Liver (tissue), 3 donors: ENCODE measurements around the gene NEK11.

Experiments
- CTCF ChIP-seq: fragments of 150-350 bp; IDR thresholded peaks from 2 replicates; pipeline ENCODE4 v1.5.1; 2017; ENCODE audit warnings: improper control_type of control experiment, low read depth, low read length; ENCODE audit not compliant: missing input control
- FOXA1 ChIP-seq: IDR thresholded peaks from 2 replicates; pipeline ENCODE4 v1.6.1; 2016; ENCODE audit warnings: antibody characterized with exemption
- GABPA ChIP-seq, 2 donors: IDR thresholded peaks in 1 of 2; conservative IDR thresholded peaks in 1 of 2; 2 replicates each; pipeline ENCODE4 v1.6.1; 2016; ENCODE audit warnings: antibody characterized with exemption in 2 of 2, mild to moderate bottlenecking in 1 of 2, moderate library complexity in 1 of 2
- HNF4A ChIP-seq, 2 donors: conservative IDR thresholded peaks; 2 replicates each; pipeline ENCODE4 v1.6.1; 2016; ENCODE audit warnings: antibody characterized with exemption in 2 of 2, mild to moderate bottlenecking in 2 of 2
- HNF4G ChIP-seq: IDR thresholded peaks from 2 replicates; pipeline ENCODE4 v1.6.1; 2016; ENCODE audit warnings: antibody characterized with exemption
- MAX ChIP-seq: IDR thresholded peaks from 2 replicates; pipeline ENCODE4 v1.6.1; 2016; ENCODE audit warnings: antibody characterized with exemption
- RAD21 ChIP-seq, 2 donors: IDR thresholded peaks; 2 replicates each; pipeline ENCODE4 v1.6.1; 2016; ENCODE audit warnings: antibody characterized with exemption in 2 of 2, mild to moderate bottlenecking in 2 of 2
- RXRA ChIP-seq, 2 donors: IDR thresholded peaks; 2 replicates each; pipeline ENCODE4 v1.6.1; 2017 to 2018; ENCODE audit warnings: antibody characterized with exemption in 2 of 2, mild to moderate bottlenecking in 1 of 2
- SP1 ChIP-seq: IDR thresholded peaks from 2 replicates; pipeline ENCODE4 v1.6.1; 2018; ENCODE audit warnings: antibody characterized with exemption, mild to moderate bottlenecking
- TAF1 ChIP-seq: conservative IDR thresholded peaks from 2 replicates; pipeline ENCODE4 v1.6.1; 2016; ENCODE audit warnings: antibody characterized with exemption, mild to moderate bottlenecking
- YY1 ChIP-seq: IDR thresholded peaks from 2 replicates; pipeline ENCODE4 v1.6.1; 2016; ENCODE audit warnings: antibody characterized with exemption, mild to moderate bottlenecking
- ZBTB33 ChIP-seq: IDR thresholded peaks from 2 replicates; pipeline ENCODE4 v1.6.1; 2016; ENCODE audit warnings: antibody characterized with exemption
- TF ChIP-seq, protein P1 (sequence below): IDR thresholded peaks from 2 replicates; pipeline ENCODE4 v1.6.1; 2016; ENCODE audit warnings: antibody characterized with exemption, mild to moderate bottlenecking
- TF ChIP-seq, protein P2 (sequence below): IDR thresholded peaks from 2 replicates; pipeline ENCODE4 v1.6.1; 2016; ENCODE audit warnings: antibody characterized with exemption
- donor health status: healthy.
- donor health status: healthy.

DNA sequence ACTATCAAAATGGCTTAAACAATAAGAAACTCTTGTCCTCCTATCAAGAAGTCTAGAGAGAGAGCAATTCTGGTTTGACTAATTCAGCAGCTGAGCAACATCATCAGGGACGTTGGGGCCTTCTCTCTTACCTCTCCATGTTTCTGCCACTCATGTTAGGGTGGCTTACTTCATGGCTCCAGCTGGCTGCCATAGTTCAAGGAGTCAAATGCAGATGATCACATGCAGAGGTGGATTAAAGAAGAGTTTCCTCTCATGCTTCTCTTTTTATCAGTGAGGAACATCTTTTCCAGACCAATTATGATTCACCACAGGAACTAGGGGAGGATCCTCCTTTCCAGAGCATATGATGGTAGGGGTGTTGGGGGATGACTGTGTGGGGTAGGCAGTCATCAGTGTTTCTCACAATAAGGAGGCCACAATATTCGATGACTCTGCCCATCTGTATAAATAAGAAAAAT is 45.5 kb downstream of the NEK11 start:
- TF ChIP-seq, protein P1, sequence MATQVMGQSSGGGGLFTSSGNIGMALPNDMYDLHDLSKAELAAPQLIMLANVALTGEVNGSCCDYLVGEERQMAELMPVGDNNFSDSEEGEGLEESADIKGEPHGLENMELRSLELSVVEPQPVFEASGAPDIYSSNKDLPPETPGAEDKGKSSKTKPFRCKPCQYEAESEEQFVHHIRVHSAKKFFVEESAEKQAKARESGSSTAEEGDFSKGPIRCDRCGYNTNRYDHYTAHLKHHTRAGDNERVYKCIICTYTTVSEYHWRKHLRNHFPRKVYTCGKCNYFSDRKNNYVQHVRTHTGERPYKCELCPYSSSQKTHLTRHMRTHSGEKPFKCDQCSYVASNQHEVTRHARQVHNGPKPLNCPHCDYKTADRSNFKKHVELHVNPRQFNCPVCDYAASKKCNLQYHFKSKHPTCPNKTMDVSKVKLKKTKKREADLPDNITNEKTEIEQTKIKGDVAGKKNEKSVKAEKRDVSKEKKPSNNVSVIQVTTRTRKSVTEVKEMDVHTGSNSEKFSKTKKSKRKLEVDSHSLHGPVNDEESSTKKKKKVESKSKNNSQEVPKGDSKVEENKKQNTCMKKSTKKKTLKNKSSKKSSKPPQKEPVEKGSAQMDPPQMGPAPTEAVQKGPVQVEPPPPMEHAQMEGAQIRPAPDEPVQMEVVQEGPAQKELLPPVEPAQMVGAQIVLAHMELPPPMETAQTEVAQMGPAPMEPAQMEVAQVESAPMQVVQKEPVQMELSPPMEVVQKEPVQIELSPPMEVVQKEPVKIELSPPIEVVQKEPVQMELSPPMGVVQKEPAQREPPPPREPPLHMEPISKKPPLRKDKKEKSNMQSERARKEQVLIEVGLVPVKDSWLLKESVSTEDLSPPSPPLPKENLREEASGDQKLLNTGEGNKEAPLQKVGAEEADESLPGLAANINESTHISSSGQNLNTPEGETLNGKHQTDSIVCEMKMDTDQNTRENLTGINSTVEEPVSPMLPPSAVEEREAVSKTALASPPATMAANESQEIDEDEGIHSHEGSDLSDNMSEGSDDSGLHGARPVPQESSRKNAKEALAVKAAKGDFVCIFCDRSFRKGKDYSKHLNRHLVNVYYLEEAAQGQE, result no peak
- TF ChIP-seq CTCF (no peak), HNF4G (no peak), GABPA (IDR thresholded peaks at IDR 0.05 in 1 of 2, conservative IDR thresholded peaks at IDR 0.05 in 1 of 2) (no peak), HNF4A (conservative IDR thresholded peaks at IDR 0.05) (no peak), RAD21 (IDR thresholded peaks at IDR 0.05) (no peak), MAX (no peak), SP1 (no peak), RXRA (IDR thresholded peaks at IDR 0.05) (no peak), FOXA1 (no peak), YY1 (no peak), ZBTB33 (no peak), TAF1 (no peak)
- TF ChIP-seq, protein P2, sequence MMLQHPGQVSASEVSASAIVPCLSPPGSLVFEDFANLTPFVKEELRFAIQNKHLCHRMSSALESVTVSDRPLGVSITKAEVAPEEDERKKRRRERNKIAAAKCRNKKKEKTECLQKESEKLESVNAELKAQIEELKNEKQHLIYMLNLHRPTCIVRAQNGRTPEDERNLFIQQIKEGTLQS, result no peak
